GM23338 (cell line): ENCODE results near the gene PJA2. TPM values are rescaled to one million over a fixed set of nuclear protein-coding genes. Genes with fewer than 3 reads are reported as not detected.
"Not testable (repeated sequence)": the region's sequence is repeated elsewhere in the genome, so short reads cannot be mapped to it uniquely, and the experiment has no call there.

ENCODE experiments used
- ATAC-seq: fragments of 200-7000 bp; cut with Tn5 transposase; 3 replicates; pipeline ENCODE4 v1.9.1; 2020
- DNase-seq: peaks from one replicate; pipeline ENCODE4 v3.0.0-alpha.2; 2015; ENCODE audit warnings: low spot score
- H2AFZ ChIP-seq: fragments of 200-600 bp; sonication (generic); 2 replicates; pipeline ENCODE4 v1.8.0; 2016; ENCODE audit warnings: antibody characterized with exemption, mild to moderate bottlenecking, moderate library complexity
- H3F3A ChIP-seq: fragments of 200-600 bp; sonication (generic); replicated peaks from 2 replicates; pipeline ENCODE4 v1.8.0; 2017; ENCODE audit warnings: antibody characterized with exemption, mixed run types, low read depth
- H3K27ac ChIP-seq: fragments of 200-600 bp; sonication (generic); 2 replicates; pipeline ENCODE4 v1.6.1; 2016; ENCODE audit warnings: low read depth
- H3K27me3 ChIP-seq: fragments of 200-600 bp; sonication (generic); 2 replicates; pipeline ENCODE4 v1.8.0; 2016; ENCODE audit warnings: mild to moderate bottlenecking, mixed run types, moderate library complexity; ENCODE audit not compliant: insufficient read depth
- H3K36me3 ChIP-seq: fragments of 200-600 bp; sonication (generic); 2 replicates; pipeline ENCODE4 v1.8.0; 2016; ENCODE audit warnings: mild to moderate bottlenecking; ENCODE audit not compliant: insufficient read depth
- H3K4me1 ChIP-seq: fragments of 200-600 bp; sonication (generic); 2 replicates; pipeline ENCODE4 v1.8.0; 2016; ENCODE audit warnings: mild to moderate bottlenecking, moderate library complexity; ENCODE audit not compliant: insufficient read depth
- H3K4me2 ChIP-seq: fragments of 200-600 bp; sonication (generic); 2 replicates; pipeline ENCODE4 v1.7.1; 2017; ENCODE audit warnings: mixed run types
- H3K4me3 ChIP-seq: fragments of 200-600 bp; sonication (generic); 2 replicates; pipeline ENCODE4 v1.6.1; 2016; ENCODE audit warnings: mixed run types
- H3K79me2 ChIP-seq: fragments of 200-600 bp; sonication (generic); replicated peaks from 2 replicates; pipeline ENCODE4 v1.8.0; 2017; ENCODE audit warnings: mild to moderate bottlenecking; ENCODE audit not compliant: insufficient read depth
- H3K9me2 ChIP-seq: fragments of 200-600 bp; sonication (generic); 2 replicates; pipeline ENCODE4 v1.8.0; 2017; ENCODE audit not compliant: insufficient read depth
- H4K20me1 ChIP-seq: fragments of 200-600 bp; sonication (generic); replicated peaks from 2 replicates; pipeline ENCODE4 v1.8.0; 2017; ENCODE audit warnings: mild to moderate bottlenecking; ENCODE audit not compliant: insufficient read depth
- H3K27ac Mint-ChIP-seq: 2 replicates; pipeline ENCODE4 v1.8.0; 2020; ENCODE audit warnings: inconsistent platforms, mild to moderate bottlenecking, moderate library complexity, mixed read lengths
- H3K27me3 Mint-ChIP-seq: 3 replicates; pipeline ENCODE4 v1.8.0; 2022; ENCODE audit warnings: low read depth, mild to moderate bottlenecking, moderate library complexity, mixed read lengths, inconsistent platforms; ENCODE audit not compliant: insufficient read depth, poor library complexity
- H3K36me3 Mint-ChIP-seq: 3 replicates; pipeline ENCODE4 v1.8.0; 2021; ENCODE audit warnings: low read depth, mild to moderate bottlenecking, inconsistent platforms, moderate library complexity, mixed read lengths
- H3K4me1 Mint-ChIP-seq: 3 replicates; pipeline ENCODE4 v1.8.0; 2020; ENCODE audit warnings: mild to moderate bottlenecking, inconsistent platforms, mixed read lengths
- H3K4me3 Mint-ChIP-seq: 3 replicates; pipeline ENCODE4 v1.8.0; 2021; ENCODE audit warnings: moderate library complexity, mild to moderate bottlenecking, inconsistent platforms, mixed read lengths
- H3K9me3 Mint-ChIP-seq: 3 replicates; pipeline ENCODE4 v1.8.0; 2020; ENCODE audit warnings: moderate library complexity, mild to moderate bottlenecking, inconsistent platforms, mixed read lengths
- CTCF ChIP-seq, 2 experiments: fragments of 200-600 bp in 1 of 2; sonication (generic) in 1 of 2; conservative IDR thresholded peaks; 2 replicates each; pipeline versions ENCODE4 v1.5.1 to v1.6.1; 2016 to 2017; ENCODE audit warnings: antibody characterized with exemption in 2 of 2, low read depth in 2 of 2, mild to moderate bottlenecking in 2 of 2, moderate library complexity in 1 of 2
- EZH2phosphoT487 ChIP-seq: fragments of 200-600 bp; sonication (generic); IDR thresholded peaks from one replicate; pipeline ENCODE4 v1.8.1; 2018; ENCODE audit warnings: antibody characterized with exemption; ENCODE audit not compliant: unreplicated experiment
- ZNF114 ChIP-seq: fragments of 250-450 bp; sonication (Bioruptor Pico); IDR thresholded peaks from 2 replicates; pipeline ENCODE4 v1.5.0; 2020; ENCODE audit warnings: mild to moderate bottlenecking, moderate library complexity
- ZNF462 ChIP-seq: fragments of 250-450 bp; sonication (Bioruptor Pico); IDR thresholded peaks from 2 replicates; pipeline ENCODE4 v1.5.0; 2020; ENCODE audit warnings: mild to moderate bottlenecking, moderate library complexity
- polyA plus RNA-seq: library from polyadenylated mRNA; unstranded; fragments of >200 nt; fragmentation: Nextera tagmentation; extraction: Ambion mirVana; gene quantifications from 2 replicates; pipeline ENCODE4 v1.2.1, GENCODE V29; 2016
- total RNA-seq: library from RNA; depleted of rRNA; stranded (reverse); fragments of >200 nt; shearing (Covaris generic); gene quantifications from 2 replicates; pipeline ENCODE4 v1.2.3, GENCODE V29; 2014

The PJA2 gene
- total and polyA plus RNA-seq, 2 experiments from 2014 or later, result 31.5 to 65.3 TPM

- TF ChIP-seq ZNF462, result no peak
- TF ChIP-seq EZH2phosphoT487, result no peak
- no peak for TF ChIP-seq ZNF114 (CRISPR knock-in tag)
- no peak for TF ChIP-seq CTCF (conservative IDR thresholded peaks at IDR 0.05; ENCODE audit: low read depth in 2 of 2)
Observed at GRCh38 chr5:109426075-109426474, 16.3 kb upstream of the PJA2 start (continued).

- H3K4me1 Mint-ChIP-seq, ATAC-seq, H3K27me3 ChIP-seq, H3K4me3 ChIP-seq, H4K20me1 ChIP-seq, H3K27me3 Mint-ChIP-seq, H3K4me2 ChIP-seq, H3K4me1 ChIP-seq, H3K4me3 Mint-ChIP-seq, H3K9me3 Mint-ChIP-seq, H3K27ac ChIP-seq, H3K9me2 ChIP-seq, H3K79me2 ChIP-seq, H3K36me3 Mint-ChIP-seq, H3K36me3 ChIP-seq, H2AFZ ChIP-seq, H3K27ac Mint-ChIP-seq, H3F3A ChIP-seq, DNase-seq: not testable (repeated sequence)
Observed at GRCh38 chr5:109425521-109425920, 15.7 kb upstream of the PJA2 start.
